Measurements from ENCODE around the gene SHC2. TPM values are rescaled to one million over a fixed set of nuclear protein-coding genes. Genes with fewer than 3 reads are reported as not detected.

SHC2 gene
- total and polyA plus RNA-seq, 9 of the 15 experiments (the other 6 are each of a cell fraction or from before 2014, with no cell fraction given) = 0.14 to 0.36 (median 0.17) TPM; not detected in 5

GRCh38 chr19:373391-374182 lies 87.2 kb downstream of the SHC2 start (continued):
- 0 out of 4 replicates have a peak, but pooled peaks of 1 of the 2 experiments have one; percentile 17 for TF ChIP-seq RAD21 (CRISPR knock-in tag; conservative IDR thresholded peaks at IDR 0.05 in 1 of 2, IDR thresholded peaks at IDR 0.05 in 1 of 2)
- TF ChIP-seq THRB (CRISPR knock-in tag; conservative IDR thresholded peaks at IDR 0.05) = no peak

GRCh38 chr19:372306-372890 lies 88.4 kb downstream of the SHC2 start:
- Histone ChIP-seq H3K4me1 (replicated peaks in 1 of 2; ENCODE audit: control insufficient read depth in 2 of 2, insufficient read depth in 2 of 2, low read length in 2 of 2) (peaks cover 0 to 33% of the 10 kb centered on the region in 2 experiments; a peak in 2 of 5 replicates), H3K4me3 (no peak overlapping the region), H3K9ac (ENCODE audit: insufficient read depth in 1 of 2, low read depth in 2 of 2, low read length in 2 of 2) (no peak overlapping the region), H3K9me3 (replicated peaks; ENCODE audit: control insufficient read depth, insufficient read depth, low read depth, low read length) (no peaks in the 10 kb centered on the region), H3K79me2 (ENCODE audit: control insufficient read depth, insufficient read depth, low read length) (no peaks in the 10 kb centered on the region), H3K36me3 (ENCODE audit: control insufficient read depth, insufficient read depth, low read length) (no peaks in the 10 kb centered on the region), H3K27me3 (ENCODE audit: control insufficient read depth in 2 of 2, insufficient read depth in 2 of 2, low read length in 2 of 2) (peaks cover 69 to 88% of the 10 kb centered on the region in 2 experiments), H4K20me1 (replicated peaks; ENCODE audit: control insufficient read depth, insufficient read depth, low read length) (no peaks in the 10 kb centered on the region; the same call in 1 of the 2 replicates), H3K27ac (ENCODE audit: extremely low read depth, low read depth, low read length) (no peak overlapping the region), H3K4me2 (ENCODE audit: insufficient read depth, low read length) (no peak overlapping the region), H2AFZ (ENCODE audit: low read depth, low read length) (no peak overlapping the region), H3K9me1 (ENCODE audit: control insufficient read depth, insufficient read depth, low read length) (no peaks in the 10 kb centered on the region)
- in situ Hi-C loops (cut with MboI) (no loop called here), intact Hi-C loops (cut with micrococcal nuclease) (no loop called here)
- ChIA-PET CTCF (ENCODE audit: low intra/inter-chr PET ratio) (interaction anchor here (0.9 kb wide), 1 partner anchor 380 kb away, joined by 3 read pairs; no protein-coding TSS in a partner anchor), POLR2A (no interaction called here)
- no peak for DNase-seq (ENCODE audit: extremely low read depth in 1 of 4, low spot score in 3 of 4)
- no TSS peak for BruUV-seq (replicated peaks)
- 7% methylated on average over 14 of the region's 14 CpGs for WGBS (ENCODE audit: insufficient coverage, low coverage, missing lambda C conversion rate)
- ATAC-seq = no peak
- no peak for FAIRE-seq
- TF ChIP-seq ZNF274 (IDR thresholded peaks at IDR 0.05; ENCODE audit: borderline replicate concordance, low read depth, low read length) (no peak), KLF13 (tag; IDR thresholded peaks at IDR 0.05; ENCODE audit: borderline replicate concordance, low read depth) (no peak), ZNF830 (CRISPR knock-in tag; IDR thresholded peaks at IDR 0.05) (no peak), CEBPB (tag; IDR thresholded peaks at IDR 0.05) (no peak), KLF1 (tag; IDR thresholded peaks at IDR 0.05) (no peak), TCFL5 (CRISPR knock-in tag; conservative IDR thresholded peaks at IDR 0.05) (no peak)

All from K562 (cell line).